Effector memory CD4-positive, alpha-beta T cell (primary cell): ENCODE measurements around the gene OTUD3.

Experiments used
- DNase-seq, 3 donors: peaks; one replicate each; pipeline ENCODE4 v3.0.0-alpha.2; 2020
- H3K27ac ChIP-seq: 2 replicates; pipeline ENCODE4 v1.7.0; 2013; ENCODE audit warnings: mild to moderate bottlenecking, low read length, moderate library complexity; ENCODE audit not compliant: insufficient read depth, poor library complexity, severe bottlenecking
- H3K27me3 ChIP-seq: replicated peaks from 2 replicates; pipeline ENCODE4 v1.7.0; 2013; ENCODE audit warnings: mild to moderate bottlenecking, low read length; ENCODE audit not compliant: insufficient read depth, control insufficient read depth, poor library complexity, severe bottlenecking
- H3K36me3 ChIP-seq: 2 replicates; pipeline ENCODE4 v1.7.0; 2013; ENCODE audit warnings: mild to moderate bottlenecking, low read length, moderate library complexity; ENCODE audit not compliant: control insufficient read depth, insufficient read depth
- H3K4me1 ChIP-seq: 2 replicates; pipeline ENCODE4 v1.7.0; 2013; ENCODE audit warnings: low read length, mild to moderate bottlenecking; ENCODE audit not compliant: control insufficient read depth, insufficient read depth, poor library complexity, severe bottlenecking
- H3K4me3 ChIP-seq: 2 replicates; pipeline ENCODE4 v1.7.0; 2013; ENCODE audit warnings: low read length, low read depth, mild to moderate bottlenecking; ENCODE audit not compliant: insufficient read depth, poor library complexity, severe bottlenecking
- H3K9me3 ChIP-seq: 2 replicates; pipeline ENCODE4 v1.7.0; 2013; ENCODE audit warnings: mild to moderate bottlenecking, low read length, moderate library complexity; ENCODE audit not compliant: control insufficient read depth

OTUD3 gene

GRCh38 chr1:19942088-19942487 is 59.9 kb downstream of the OTUD3 start:
- no peak overlapping the region for H3K4me3 ChIP-seq
- H3K4me1 ChIP-seq, result no peaks in the 10 kb centered on the region
- no peaks in the 10 kb centered on the region for H3K27me3 ChIP-seq
- H3K9me3 ChIP-seq, result no peaks in the 10 kb centered on the region
- no peaks in the 10 kb centered on the region for H3K36me3 ChIP-seq
- DNase-seq, result no peak
- no peak overlapping the region for H3K27ac ChIP-seq

GRCh38 chr1:19942657-19943056 is 60.5 kb downstream of the OTUD3 start:
- H3K4me3 ChIP-seq, result no peak overlapping the region
- no peaks in the 10 kb centered on the region for H3K4me1 ChIP-seq
- no peak for DNase-seq
- no peak overlapping the region for H3K27ac ChIP-seq
- no peaks in the 10 kb centered on the region for H3K9me3 ChIP-seq
- no peaks in the 10 kb centered on the region for H3K27me3 ChIP-seq
- no peaks in the 10 kb centered on the region for H3K36me3 ChIP-seq

- H3K4me1 ChIP-seq, result no peaks in the 10 kb centered on the region
- H3K27ac ChIP-seq, result no peak overlapping the region
- no peaks in the 10 kb centered on the region for H3K36me3 ChIP-seq
- no peak overlapping the region for H3K4me3 ChIP-seq
- DNase-seq, result no peak
- H3K27me3 ChIP-seq, result no peaks in the 10 kb centered on the region
- H3K9me3 ChIP-seq, result no peaks in the 10 kb centered on the region
Measured at GRCh38 chr1:19945914-19946313, 63.7 kb downstream of the OTUD3 start.

GRCh38 chr1:19946331-19946751 is 64.1 kb downstream of the OTUD3 start:
- no peak overlapping the region for H3K27ac ChIP-seq
- H3K4me3 ChIP-seq, result no peak overlapping the region
- H3K27me3 ChIP-seq, result no peaks in the 10 kb centered on the region
- no peaks in the 10 kb centered on the region for H3K9me3 ChIP-seq
- no peak for DNase-seq
- no peaks in the 10 kb centered on the region for H3K4me1 ChIP-seq
- H3K36me3 ChIP-seq, result no peaks in the 10 kb centered on the region

GRCh38 chr1:19946971-19947370 is 64.8 kb downstream of the OTUD3 start:
- no peak overlapping the region for H3K4me3 ChIP-seq
- H3K9me3 ChIP-seq, result no peaks in the 10 kb centered on the region
- no peak for DNase-seq
- no peaks in the 10 kb centered on the region for H3K36me3 ChIP-seq
- no peaks in the 10 kb centered on the region for H3K4me1 ChIP-seq
- H3K27me3 ChIP-seq, result no peaks in the 10 kb centered on the region
- H3K27ac ChIP-seq, result no peak overlapping the region

GRCh38 chr1:19949016-19949415 is 66.8 kb downstream of the OTUD3 start:
- no peaks in the 10 kb centered on the region for H3K36me3 ChIP-seq
- H3K27ac ChIP-seq, result no peak overlapping the region
- H3K27me3 ChIP-seq, result no peaks in the 10 kb centered on the region
- H3K9me3 ChIP-seq, result no peaks in the 10 kb centered on the region
- H3K4me3 ChIP-seq, result no peak overlapping the region
- no peak for DNase-seq
- no peaks in the 10 kb centered on the region for H3K4me1 ChIP-seq

- Histone ChIP-seq H3K36me3 (no peaks in the 10 kb centered on the region), H3K27ac (no peak overlapping the region), H3K4me1 (no peaks in the 10 kb centered on the region), H3K9me3 (no peaks in the 10 kb centered on the region), H3K4me3 (no peak overlapping the region), H3K27me3 (no peaks in the 10 kb centered on the region)
- no peak for DNase-seq
Measured at GRCh38 chr1:19954059-19954458, 71.9 kb downstream of the OTUD3 start.

GRCh38 chr1:19955534-19956170 is 73.5 kb downstream of the OTUD3 start:
- Histone ChIP-seq H3K4me3 (no peak overlapping the region), H3K27me3 (no peaks in the 10 kb centered on the region)

GRCh38 chr1:19957779-19958178 is 75.6 kb downstream of the OTUD3 start:
- H3K27ac ChIP-seq, result no peak overlapping the region
- no peaks in the 10 kb centered on the region for H3K9me3 ChIP-seq
- H3K4me3 ChIP-seq, result no peak overlapping the region
- no peaks in the 10 kb centered on the region for H3K27me3 ChIP-seq
- no peaks in the 10 kb centered on the region for H3K36me3 ChIP-seq
- DNase-seq, result no peak
- H3K4me1 ChIP-seq, result no peaks in the 10 kb centered on the region

More at GRCh38 chr1:19955534-19956170, 73.5 kb downstream of the OTUD3 start:
- no peaks in the 10 kb centered on the region for H3K4me1 ChIP-seq
- no peaks in the 10 kb centered on the region for H3K36me3 ChIP-seq
- no peak for DNase-seq
- H3K9me3 ChIP-seq, result no peaks in the 10 kb centered on the region
- no peak overlapping the region for H3K27ac ChIP-seq

GRCh38 chr1:19960591-19960990 is 78.4 kb downstream of the OTUD3 start:
- DNase-seq, result no peak
- Histone ChIP-seq H3K27me3 (no peaks in the 10 kb centered on the region), H3K4me1 (no peaks in the 10 kb centered on the region), H3K9me3 (no peaks in the 10 kb centered on the region), H3K4me3 (no peak overlapping the region), H3K36me3 (no peaks in the 10 kb centered on the region), H3K27ac (no peak overlapping the region)
